ENCODE measurements around the gene CDKN2AIPNL. TPM values are rescaled to one million over a fixed set of nuclear protein-coding genes. Genes with fewer than 3 reads are reported as not detected.

Gene CDKN2AIPNL
- 10 to 100 TPM; 21.5 to 37.0 (median 22.4) TPM for polyA plus RNA-seq

GRCh38 chr5:134411546-134412266, at the start of gene CDKN2AIPNL:
Gene CDKN2AIPNL (minus strand): TSS chr5:134411881. CDS start chr5:134411854, 27 bp downstream.
- H3K27ac ChIP-seq (ENCODE audit: low read depth, low read length), result no peak within 1 kb of the TSS
- 0% methylated on average over 59 to 61 of the region's 61 CpGs for WGBS, 3 donors

GRCh38 chr5:134460551-134460950, 48.9 kb upstream of the CDKN2AIPNL start:
- no peak overlapping the region for H3K27ac ChIP-seq (ENCODE audit: low read depth, low read length)
- 82 to 93% (median 91%) methylated on average over 8 of the region's 8 CpGs for WGBS, 3 donors

GRCh38 chr5:134459491-134459890, 47.8 kb upstream of the CDKN2AIPNL start:
- H3K27ac ChIP-seq (ENCODE audit: low read depth, low read length), result no peak overlapping the region
- WGBS, 3 donors, result 87 to 100% (median 91%) methylated on average over 1 of the region's 1 CpG

GRCh38 chr5:134459010-134459403, 47.3 kb upstream of the CDKN2AIPNL start:
- 92 to 94% (median 92%) methylated on average over 8 of the region's 8 CpGs for WGBS, 3 donors

GRCh38 chr5:134458234-134459009, 46.7 kb upstream of the CDKN2AIPNL start:
- H3K27ac ChIP-seq (ENCODE audit: low read depth, low read length), result no peak overlapping the region
- 63 to 71% (median 68%) methylated on average over 10 of the region's 10 CpGs for WGBS, 3 donors

More at GRCh38 chr5:134459010-134459403, 47.3 kb upstream of the CDKN2AIPNL start:
- no peak overlapping the region for H3K27ac ChIP-seq (ENCODE audit: low read depth, low read length)

- 85 to 95% (median 94%) methylated on average over 3 of the region's 3 CpGs for WGBS, 3 donors
Measured at GRCh38 chr5:134457801-134458200, 46.1 kb upstream of the CDKN2AIPNL start.

GRCh38 chr5:134456825-134457224, 45.1 kb upstream of the CDKN2AIPNL start:
- 74 to 78% (median 77%) methylated on average over 4 of the region's 4 CpGs for WGBS, 3 donors
- H3K27ac ChIP-seq (ENCODE audit: low read depth, low read length), result no peak overlapping the region

More at GRCh38 chr5:134457801-134458200, 46.1 kb upstream of the CDKN2AIPNL start:
- H3K27ac ChIP-seq (ENCODE audit: low read depth, low read length), result no peak overlapping the region

GRCh38 chr5:134455466-134455865, 43.8 kb upstream of the CDKN2AIPNL start:
- WGBS, 3 donors, result 94 to 96% (median 96%) methylated on average over 8 of the region's 8 CpGs
- H3K27ac ChIP-seq (ENCODE audit: low read depth, low read length), result no peak overlapping the region

- no peak overlapping the region for H3K27ac ChIP-seq (ENCODE audit: low read depth, low read length)
- 67 to 90% (median 77%) methylated on average over 2 of the region's 2 CpGs for WGBS, 3 donors
Measured at GRCh38 chr5:134453016-134453415, 41.3 kb upstream of the CDKN2AIPNL start.

- 59 to 82% (median 68%) methylated on average over 1 of the region's 1 CpG for WGBS, 3 donors
- H3K27ac ChIP-seq (ENCODE audit: low read depth, low read length), result no peak overlapping the region
Measured at GRCh38 chr5:134451936-134452505, 40.3 kb upstream of the CDKN2AIPNL start.

GRCh38 chr5:134451225-134451935, 39.7 kb upstream of the CDKN2AIPNL start:
- WGBS, 3 donors, result 82 to 88% (median 86%) methylated on average over 3 of the region's 3 CpGs
- H3K27ac ChIP-seq (ENCODE audit: low read depth, low read length), result no peak overlapping the region

- 51 to 71% (median 62%) methylated on average over 2 of the region's 2 CpGs for WGBS, 3 donors
- H3K27ac ChIP-seq (ENCODE audit: low read depth, low read length), result no peak overlapping the region
Measured at GRCh38 chr5:134450374-134450773, 38.7 kb upstream of the CDKN2AIPNL start.

GRCh38 chr5:134449167-134449566, 37.5 kb upstream of the CDKN2AIPNL start:
- H3K27ac ChIP-seq (ENCODE audit: low read depth, low read length), result no peak overlapping the region
- WGBS, 3 donors, result 96 to 98% (median 98%) methylated on average over 2 of the region's 2 CpGs

- no peak overlapping the region for H3K27ac ChIP-seq (ENCODE audit: low read depth, low read length)
Measured at GRCh38 chr5:134447815-134448520, 36.3 kb upstream of the CDKN2AIPNL start.

GRCh38 chr5:134446938-134447337, 35.3 kb upstream of the CDKN2AIPNL start:
- 62 to 83% (median 73%) methylated on average over 2 of the region's 2 CpGs for WGBS, 3 donors
- H3K27ac ChIP-seq (ENCODE audit: low read depth, low read length), result no peak overlapping the region

More at GRCh38 chr5:134447815-134448520, 36.3 kb upstream of the CDKN2AIPNL start:
- 82 to 92% (median 83%) methylated on average over 7 of the region's 7 CpGs for WGBS, 3 donors

GRCh38 chr5:134445856-134446818, 34.5 kb upstream of the CDKN2AIPNL start:
- 89 to 92% (median 91%) methylated on average over 8 of the region's 8 CpGs for WGBS, 3 donors
- no peak overlapping the region for H3K27ac ChIP-seq (ENCODE audit: low read depth, low read length)

- 89 to 91% (median 90%) methylated on average over 5 of the region's 5 CpGs for WGBS, 3 donors
- no peak overlapping the region for H3K27ac ChIP-seq (ENCODE audit: low read depth, low read length)
Measured at GRCh38 chr5:134444941-134445471, 33.3 kb upstream of the CDKN2AIPNL start.

All from adipose tissue (tissue), 3 donors.